HepG2 (cell line): Measurements from ENCODE around the gene CBLC. TPM values are rescaled to one million over a fixed set of nuclear protein-coding genes. Genes with fewer than 3 reads are reported as not detected.
A peak's percentile ranks its signal among the peaks of the same experiment; 100 is the strongest.

Experiments
- FOXO4 ChIP-seq: sonication (generic); formaldehyde crosslinking; conservative IDR thresholded peaks from 2 replicates; pipeline ENCODE4 v1.8.1; 2023; ENCODE audit warnings: missing genetic modification reagents
- HDAC6 ChIP-seq: fragments of 200-600 bp; sonication (generic); IDR thresholded peaks from 2 replicates; pipeline ENCODE4 v1.7.0; 2017; ENCODE audit warnings: mild to moderate bottlenecking, antibody characterized with exemption, low read length, low read depth
- ISL2 ChIP-seq: sonication (generic); formaldehyde crosslinking; IDR thresholded peaks from 2 replicates; pipeline ENCODE4 v1.5.0; 2020; ENCODE audit warnings: missing genetic modification reagents
- NCOA2 ChIP-seq: sonication (generic); formaldehyde crosslinking; IDR thresholded peaks from 2 replicates; pipeline ENCODE4 v1.8.0; 2022; ENCODE audit warnings: inconsistent platforms
- NR0B2 ChIP-seq: sonication (generic); formaldehyde crosslinking; IDR thresholded peaks from 2 replicates; pipeline ENCODE4 v1.4.0; 2020; ENCODE audit warnings: mild to moderate bottlenecking, missing genetic modification reagents
- NRL ChIP-seq: sonication (generic); formaldehyde crosslinking; IDR thresholded peaks from 2 replicates; pipeline ENCODE4 v1.5.0; 2020; ENCODE audit warnings: missing genetic modification reagents, mild to moderate bottlenecking, moderate library complexity, borderline replicate concordance
- RAD51 ChIP-seq: fragments of 450-650 bp; IDR thresholded peaks from 2 replicates; pipeline ENCODE4 v1.6.1; 2016; ENCODE audit warnings: borderline replicate concordance
- SP1 ChIP-seq, 2 experiments: fragments of 450-650 bp in 1 of 2; sonication (generic) in 1 of 2; formaldehyde crosslinking in 1 of 2; IDR thresholded peaks; 2 replicates each; pipeline versions ENCODE4 v1.4.0 to v1.6.1; 2016 to 2020; ENCODE audit warnings: missing genetic modification reagents in 1 of 2
- ZBTB7A ChIP-seq: sonication (generic); formaldehyde crosslinking; IDR thresholded peaks from 2 replicates; pipeline ENCODE4 v1.8.0; 2022; ENCODE audit warnings: mild to moderate bottlenecking, missing genetic modification reagents
- ZGPAT ChIP-seq: IDR thresholded peaks from 2 replicates; pipeline ENCODE4 v1.6.1; 2016; ENCODE audit warnings: mild to moderate bottlenecking
- ZNF121 ChIP-seq: sonication (generic); formaldehyde crosslinking; IDR thresholded peaks from 2 replicates; pipeline ENCODE4 v1.5.0; 2020; ENCODE audit warnings: mild to moderate bottlenecking, missing genetic modification reagents
- ZNF407 ChIP-seq: sonication (generic); formaldehyde crosslinking; IDR thresholded peaks from one replicate; pipeline ENCODE4 v1.5.1; 2020; ENCODE audit warnings: mild to moderate bottlenecking, missing genetic modification reagents; ENCODE audit errors: not compliant biosample characterization
- ZNF496 ChIP-seq: sonication (generic); formaldehyde crosslinking; IDR thresholded peaks from 2 replicates; pipeline ENCODE4 v1.8.1; 2023; ENCODE audit warnings: mild to moderate bottlenecking, moderate library complexity, missing genetic modification reagents; ENCODE audit not compliant: insufficient replicate concordance
- ZNF543 ChIP-seq: sonication (generic); formaldehyde crosslinking; IDR thresholded peaks from 2 replicates; pipeline ENCODE4 v1.4.0; 2020; ENCODE audit warnings: mild to moderate bottlenecking, missing genetic modification reagents
- ZNF576 ChIP-seq: sonication (generic); formaldehyde crosslinking; IDR thresholded peaks from 2 replicates; pipeline ENCODE4 v1.4.0; 2020; ENCODE audit warnings: mild to moderate bottlenecking, missing genetic modification reagents
- ZNF784 ChIP-seq: sonication (generic); formaldehyde crosslinking; IDR thresholded peaks from 2 replicates; pipeline ENCODE4 v1.5.1; 2020; ENCODE audit warnings: missing genetic modification reagents, mild to moderate bottlenecking, borderline replicate concordance
- polyA plus RNA-seq, 8 experiments: library from polyadenylated mRNA; depleted of rRNA in 3 of 8; stranded (reverse) in 7 of 8; unstranded in 1 of 8; fragments of >200 nt; fragmentation: Illumina TruSeq in 4 of 8; extraction: Trizol in 4 of 8; gene quantifications; 2 replicates each; pipeline versions ENCODE4 v1.2.1 to v1.2.3, GENCODE V29; 2011 to 2016; ENCODE audit warnings: low read depth in 4 of 8, missing spikeins in 1 of 8, mixed read lengths in 1 of 8; ENCODE audit not compliant: insufficient read depth in 1 of 8
- total RNA-seq, 5 experiments: library from RNA; depleted of rRNA; stranded (reverse); fragments of >200 nt; fragmentation: Illumina TruSeq; extraction: Trizol; gene quantifications; 2 replicates each; pipeline ENCODE4 v1.2.3, GENCODE V29; 2016; ENCODE audit warnings: low read depth in 1 of 5

CBLC gene
- total and polyA plus RNA-seq, 2 of the 13 experiments (the other 11 are each of a cell fraction or from before 2014, with no cell fraction given) = 1.8 to 2.6 TPM

GRCh38 chr19:44777715-44778347 lies at the start of gene CBLC (continued):
- peak; percentile 50; the same call in 1 of the 2 replicates for TF ChIP-seq ZGPAT
- TF ChIP-seq SP1 (IDR thresholded peaks at IDR 0.05) = no peak
- no peak; the same call in 1 of the 2 replicates for TF ChIP-seq SP1 (CRISPR knock-in tag; IDR thresholded peaks at IDR 0.05)
- TF ChIP-seq NCOA2 (CRISPR knock-in tag) = no peak
- TF ChIP-seq ZNF543 (CRISPR knock-in tag) = no peak
- TF ChIP-seq NRL = peak; percentile 30; the same call in 1 of the 2 replicates
- TF ChIP-seq NR0B2 (CRISPR knock-in tag) = peak; percentile 43; the same call in 1 of the 2 replicates
- no peak for TF ChIP-seq RAD51
- no peak for TF ChIP-seq ISL2 (CRISPR knock-in tag)
- no peak for TF ChIP-seq ZNF496 (CRISPR knock-in tag)
- 0 out of 2 replicates have a peak, but pooled peaks have one; percentile 49 for TF ChIP-seq ZBTB7A (CRISPR knock-in tag)
- no peak for TF ChIP-seq ZNF784 (CRISPR knock-in tag)
- TF ChIP-seq FOXO4 (CRISPR knock-in tag) = no peak
- TF ChIP-seq ZNF407 (CRISPR knock-in tag) = no peak
- TF ChIP-seq ZNF121 (CRISPR knock-in tag) = no peak
- no peak for TF ChIP-seq HDAC6
- no peak for TF ChIP-seq ZNF576 (CRISPR knock-in tag)
